Breast epithelium (tissue), 4 donors: ENCODE measurements around the gene TRIM21. TPM values are rescaled to one million over a fixed set of nuclear protein-coding genes. Genes with fewer than 3 reads are reported as not detected.

Source experiments
- DNase-seq, 2 donors: peaks; one replicate each; pipeline ENCODE4 v3.0.0-alpha.2; 2019; ENCODE audit warnings: low spot score in 2 of 2
- H3K27ac ChIP-seq, 2 donors: fragments of 200-600 bp; sonication (generic) in 1 of 2; one replicate each; pipeline ENCODE4 v1.5.1; 2016 to 2019; ENCODE audit warnings: mild to moderate bottlenecking in 1 of 2
- H3K27me3 ChIP-seq, 2 donors: fragments of 200-600 bp; sonication (generic) in 1 of 2; one replicate each; pipeline versions ENCODE4 v1.5.1 to v1.6.0; 2017 to 2019; ENCODE audit warnings: control low read depth in 1 of 2, mild to moderate bottlenecking in 1 of 2
- H3K36me3 ChIP-seq: fragments of 200-600 bp; one replicate; pipeline ENCODE4 v1.5.1; 2019
- H3K4me1 ChIP-seq, 2 donors: fragments of 200-600 bp; sonication (generic); one replicate each; pipeline ENCODE4 v1.5.1; 2016 to 2019; ENCODE audit warnings: control low read depth in 1 of 2
- H3K4me3 ChIP-seq, 3 donors: fragments of 200-600 bp; sonication (generic); 1 replicate in 2 of 3; 2 replicates in 1 of 3; pipeline ENCODE4 v1.5.1; 2016 to 2019; ENCODE audit warnings: mild to moderate bottlenecking in 3 of 3, moderate library complexity in 2 of 3
- H3K9me3 ChIP-seq, 2 donors: fragments of 200-600 bp; sonication (generic) in 1 of 2; one replicate each; pipeline ENCODE4 v1.5.1; 2016 to 2019; ENCODE audit warnings: control low read depth in 1 of 2
- POLR2A ChIP-seq: fragments of 450-650 bp; IDR thresholded peaks from one replicate; pipeline ENCODE4 v1.6.1; 2016; ENCODE audit warnings: antibody characterized with exemption, mild to moderate bottlenecking, moderate library complexity
- POLR2AphosphoS5 ChIP-seq, 3 donors: sonication (generic); formaldehyde crosslinking; IDR thresholded peaks; one replicate each; pipeline ENCODE4 v1.6.1; 2017; ENCODE audit warnings: antibody characterized with exemption in 3 of 3
- intact Hi-C: fragments of 100-400 bp; cut with DNase I; formaldehyde crosslinking; loops from one replicate; pipeline ENCODE4 v1.15.1; 2023; ENCODE audit warnings: low total_unique reads
- total RNA-seq, 3 donors: library from RNA; depleted of rRNA; stranded (reverse); fragments of >200 nt; gene quantifications; one replicate each; pipeline ENCODE4 v1.1.0, GENCODE V29; 2016
- TF ChIP-seq, protein P1 (sequence below), 3 donors: fragments of 450-650 bp; IDR thresholded peaks; one replicate each; pipeline ENCODE4 v1.5.1; 2016 to 2017; ENCODE audit warnings: antibody characterized with exemption in 3 of 3, mild to moderate bottlenecking in 3 of 3, moderate library complexity in 3 of 3

TRIM21 gene
- 10 to 100 TPM; 12.5 to 17.7 (median 14.1) TPM for total RNA-seq

DNA sequence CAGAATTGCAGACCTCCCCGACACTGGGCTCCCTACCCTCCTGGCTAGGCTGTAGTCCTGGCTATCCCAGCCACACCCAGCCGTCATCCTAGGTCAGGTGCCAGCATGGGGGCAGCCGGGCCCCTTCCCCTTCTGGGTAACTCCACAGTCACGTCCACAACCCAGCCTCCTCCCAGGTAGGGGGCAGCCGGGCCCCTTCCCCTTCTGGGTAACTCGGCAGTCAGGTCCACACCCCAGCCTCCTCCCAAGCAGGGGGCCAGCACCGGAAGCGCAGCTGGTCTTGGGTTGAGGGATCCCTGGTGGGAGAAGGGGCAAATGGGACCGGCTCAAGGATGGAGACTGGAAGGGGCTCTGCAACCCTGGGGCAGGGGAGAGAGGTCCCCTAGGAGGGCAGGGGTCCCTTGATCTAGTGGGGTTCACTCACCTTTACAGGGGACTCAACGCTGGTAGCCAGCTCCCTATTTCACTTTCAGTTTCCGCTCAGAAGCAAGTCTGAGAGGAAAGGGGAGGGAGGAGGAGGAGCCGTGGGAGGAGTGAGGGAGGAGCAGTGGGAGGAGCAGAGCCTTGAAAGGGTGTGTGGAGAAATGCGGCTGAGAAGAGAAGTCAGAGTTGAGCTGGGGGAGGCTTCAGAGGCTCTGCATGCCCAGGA lies at the start of gene TRIM21:
Gene TRIM21, minus strand, starts transcription at position 494 of the 649 bp plus-strand sequence. CDS start 3,293 bp downstream, outside the sequence.
- intact Hi-C loops, result no loop called here
- Histone ChIP-seq H3K4me1 (peaks cover 0 to 3% of the 10 kb centered on the region in 2 donors), H3K27me3 (no peaks in the 10 kb centered on the region), H3K27ac (peak within 1 kb of the TSS; percentile 86 to 88), H3K9me3 (no peaks in the 10 kb centered on the region), H3K4me3 (peak within 1 kb of the TSS; percentile 92 to 95 (median 93)), H3K36me3 (peaks cover 4% of the 10 kb centered on the region)
- TF ChIP-seq POLR2A (no peak), POLR2AphosphoS5 (IDR thresholded peaks at IDR 0.05) (no peak)
- TF ChIP-seq, protein P1, sequence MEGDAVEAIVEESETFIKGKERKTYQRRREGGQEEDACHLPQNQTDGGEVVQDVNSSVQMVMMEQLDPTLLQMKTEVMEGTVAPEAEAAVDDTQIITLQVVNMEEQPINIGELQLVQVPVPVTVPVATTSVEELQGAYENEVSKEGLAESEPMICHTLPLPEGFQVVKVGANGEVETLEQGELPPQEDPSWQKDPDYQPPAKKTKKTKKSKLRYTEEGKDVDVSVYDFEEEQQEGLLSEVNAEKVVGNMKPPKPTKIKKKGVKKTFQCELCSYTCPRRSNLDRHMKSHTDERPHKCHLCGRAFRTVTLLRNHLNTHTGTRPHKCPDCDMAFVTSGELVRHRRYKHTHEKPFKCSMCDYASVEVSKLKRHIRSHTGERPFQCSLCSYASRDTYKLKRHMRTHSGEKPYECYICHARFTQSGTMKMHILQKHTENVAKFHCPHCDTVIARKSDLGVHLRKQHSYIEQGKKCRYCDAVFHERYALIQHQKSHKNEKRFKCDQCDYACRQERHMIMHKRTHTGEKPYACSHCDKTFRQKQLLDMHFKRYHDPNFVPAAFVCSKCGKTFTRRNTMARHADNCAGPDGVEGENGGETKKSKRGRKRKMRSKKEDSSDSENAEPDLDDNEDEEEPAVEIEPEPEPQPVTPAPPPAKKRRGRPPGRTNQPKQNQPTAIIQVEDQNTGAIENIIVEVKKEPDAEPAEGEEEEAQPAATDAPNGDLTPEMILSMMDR (IDR thresholded peaks at IDR 0.05), result no peak
- peak; percentile 79 for DNase-seq

DNA sequence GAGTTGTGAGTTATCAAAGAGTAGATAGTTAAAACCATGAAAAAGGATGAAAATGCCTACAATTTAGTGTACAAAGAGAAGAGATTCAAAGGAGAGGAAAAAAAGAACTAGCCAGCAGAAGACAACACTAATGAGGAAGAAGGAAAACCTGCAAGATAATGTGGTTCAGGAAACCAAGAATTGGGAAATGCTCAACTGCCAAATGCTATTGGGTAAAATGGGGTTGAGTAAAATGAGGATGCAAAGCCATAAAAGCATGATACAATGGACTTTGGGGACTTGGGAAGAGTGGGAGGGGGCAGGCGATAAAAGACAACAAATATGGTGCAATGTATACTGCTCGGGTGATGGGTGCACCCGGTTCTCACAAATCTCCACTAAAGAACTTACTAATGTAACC lies 48.0 kb upstream of the TRIM21 start:
- H3K9me3 ChIP-seq, result peaks cover 0 to 5% of the 10 kb centered on the region in 2 donors
- no peaks in the 10 kb centered on the region for H3K36me3 ChIP-seq
- no peak overlapping the region for H3K27ac ChIP-seq
- no peaks in the 10 kb centered on the region for H3K4me1 ChIP-seq
- intact Hi-C loops, result no loop called here
- TF ChIP-seq POLR2AphosphoS5 (IDR thresholded peaks at IDR 0.05) (no peak), POLR2A (no peak)
- TF ChIP-seq, protein P1 (IDR thresholded peaks at IDR 0.05), result no peak
- DNase-seq, result no peak
- no peaks in the 10 kb centered on the region for H3K27me3 ChIP-seq
- H3K4me3 ChIP-seq, result no peak overlapping the region

DNA sequence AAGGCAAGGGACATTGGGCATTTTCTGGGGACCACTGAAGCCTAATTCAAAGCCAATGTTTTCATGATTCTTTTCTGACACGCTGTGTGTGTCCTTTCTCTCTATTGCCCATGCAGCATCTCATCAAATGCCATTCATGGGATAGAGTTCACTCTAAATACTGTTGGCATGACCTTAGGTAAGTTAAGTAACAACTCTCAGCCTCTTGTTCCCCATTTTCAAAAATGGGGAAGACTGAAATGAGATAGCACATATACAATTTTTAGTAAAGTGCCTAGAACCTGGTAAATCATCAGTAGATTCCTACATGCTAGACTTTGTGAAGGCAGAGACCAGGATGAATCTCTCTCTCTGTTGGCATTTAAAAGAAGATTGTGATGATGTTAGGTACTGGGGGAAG lies 42.9 kb upstream of the TRIM21 start:
- Histone ChIP-seq H3K4me1 (no peaks in the 10 kb centered on the region), H3K27me3 (no peaks in the 10 kb centered on the region), H3K36me3 (no peaks in the 10 kb centered on the region), H3K4me3 (no peak overlapping the region), H3K9me3 (peaks cover 0 to 5% of the 10 kb centered on the region in 2 donors), H3K27ac (no peak overlapping the region)
- intact Hi-C loops, result no loop called here
- TF ChIP-seq POLR2A (no peak), POLR2AphosphoS5 (IDR thresholded peaks at IDR 0.05) (no peak)
- TF ChIP-seq, protein P1 (IDR thresholded peaks at IDR 0.05), result no peak
- DNase-seq, result no peak

DNA sequence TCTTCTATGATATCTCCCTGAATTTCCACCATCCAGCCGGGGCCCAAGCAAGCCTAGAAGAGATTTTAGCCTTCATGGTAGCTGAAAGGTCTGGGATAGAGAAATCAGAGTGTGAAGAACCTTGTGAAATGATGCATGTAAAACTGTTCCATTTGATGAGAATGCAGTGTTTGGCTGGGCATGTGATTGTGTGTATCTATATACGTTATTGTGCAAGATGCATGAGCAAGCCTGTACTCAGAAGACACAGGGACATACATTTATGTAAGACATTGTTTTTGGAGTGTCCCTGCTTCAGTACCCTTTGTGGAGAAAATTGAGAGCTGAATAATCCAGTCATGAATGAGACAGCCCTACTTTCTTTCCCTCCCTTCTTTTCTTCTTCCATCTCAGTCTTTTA lies 40.4 kb upstream of the TRIM21 start:
- TF ChIP-seq POLR2A, result no peak
- TF ChIP-seq, protein P1 (IDR thresholded peaks at IDR 0.05), result no peak
- no peak for TF ChIP-seq POLR2AphosphoS5 (IDR thresholded peaks at IDR 0.05)
- no peaks in the 10 kb centered on the region for H3K9me3 ChIP-seq
- H3K27me3 ChIP-seq, result no peaks in the 10 kb centered on the region
- no peak for DNase-seq
- H3K4me1 ChIP-seq, result no peaks in the 10 kb centered on the region
- no peak overlapping the region for H3K27ac ChIP-seq
- no peak overlapping the region for H3K4me3 ChIP-seq
- no peaks in the 10 kb centered on the region for H3K36me3 ChIP-seq
- intact Hi-C loops, result no loop called here

DNA sequence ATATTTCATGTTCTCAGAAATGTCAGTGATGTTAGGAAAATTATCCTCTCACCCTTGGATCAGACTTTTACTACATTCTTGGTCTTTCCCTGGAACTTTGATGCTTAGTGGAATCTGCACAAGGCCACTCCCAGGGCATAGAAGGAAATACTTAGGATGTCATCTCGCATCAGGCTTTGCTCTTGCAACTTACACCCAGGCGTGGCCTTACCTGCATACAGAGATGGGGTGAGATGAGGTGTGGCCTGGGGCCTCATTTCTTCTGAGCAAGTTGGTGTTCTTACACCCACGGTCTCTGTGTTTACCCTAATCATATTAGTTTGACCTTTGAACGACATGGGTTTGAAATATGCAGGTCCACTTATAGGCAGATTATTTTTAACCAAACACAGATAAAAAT lies 36.5 kb upstream of the TRIM21 start:
- Histone ChIP-seq H3K27ac (no peak overlapping the region), H3K36me3 (no peaks in the 10 kb centered on the region), H3K4me1 (no peaks in the 10 kb centered on the region), H3K4me3 (no peak overlapping the region), H3K9me3 (no peaks in the 10 kb centered on the region), H3K27me3 (no peaks in the 10 kb centered on the region)
- no peak for DNase-seq
- intact Hi-C loops, result no loop called here
- TF ChIP-seq POLR2AphosphoS5 (IDR thresholded peaks at IDR 0.05) (no peak), POLR2A (no peak)
- TF ChIP-seq, protein P1 (IDR thresholded peaks at IDR 0.05), result no peak
